ENCODE data around the gene DEDD.

The DEDD gene

GRCh38 chr1:161096530-161096929 is 35.9 kb downstream of the DEDD start:
- Mint-ChIP-seq H3K4me3 (no peak overlapping the region), H3K9me3 (no peaks in the 10 kb centered on the region), H3K36me3 (peaks cover 49% of the 10 kb centered on the region), H3K27ac (peak overlapping the region; percentile 84), H3K4me1 (peaks cover 64% of the 10 kb centered on the region)
- ATAC-seq = no peak
- DNase-seq (ENCODE audit: low spot score in 2 of 2) = no peak

DNA sequence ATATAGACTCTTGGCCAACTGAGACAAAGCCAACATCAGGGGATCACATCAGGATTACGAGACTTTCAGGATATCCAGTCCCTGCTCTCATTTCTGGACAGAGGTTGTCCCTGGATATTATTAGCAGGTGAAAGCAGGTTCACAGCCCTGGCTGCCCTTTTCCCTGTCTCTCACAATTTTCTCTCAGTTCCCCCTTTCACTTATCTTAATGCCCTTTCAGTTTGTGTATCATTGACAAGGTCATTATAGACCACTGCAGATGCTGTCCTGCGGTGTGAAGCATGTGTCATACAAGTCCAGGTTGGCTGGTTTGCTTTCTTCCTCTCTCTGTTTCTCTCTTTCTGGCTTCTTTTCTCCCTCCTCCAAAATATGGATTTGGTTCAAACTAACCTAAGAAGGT is 36.5 kb downstream of the DEDD start:
- no peak for ATAC-seq
- Mint-ChIP-seq H3K36me3 (peaks cover 44% of the 10 kb centered on the region), H3K9me3 (no peaks in the 10 kb centered on the region), H3K27ac (no peak overlapping the region), H3K4me1 (peaks cover 65% of the 10 kb centered on the region), H3K4me3 (no peak overlapping the region)
- DNase-seq (ENCODE audit: low spot score in 2 of 2) = no peak

- H3K4me3 Mint-ChIP-seq = no peak overlapping the region
- peaks cover 36% of the 10 kb centered on the region for H3K36me3 Mint-ChIP-seq
- no peaks in the 10 kb centered on the region for H3K9me3 Mint-ChIP-seq
- no peak overlapping the region for H3K27ac Mint-ChIP-seq
- ATAC-seq (no peak), DNase-seq (ENCODE audit: low spot score in 2 of 2) (no peak)
- H3K4me1 Mint-ChIP-seq = peaks cover 72% of the 10 kb centered on the region
These were observed 37.2 kb downstream of the DEDD start for GRCh38 chr1:161095230-161095629.

- Mint-ChIP-seq H3K27ac (no peak overlapping the region), H3K4me1 (peaks cover 74% of the 10 kb centered on the region), H3K36me3 (peaks cover 29% of the 10 kb centered on the region), H3K4me3 (no peak overlapping the region), H3K9me3 (no peaks in the 10 kb centered on the region)
- DNase-seq (ENCODE audit: low spot score in 2 of 2) (no peak), ATAC-seq (no peak)
These were observed 38.0 kb downstream of the DEDD start for GRCh38 chr1:161094481-161094880.

DNA sequence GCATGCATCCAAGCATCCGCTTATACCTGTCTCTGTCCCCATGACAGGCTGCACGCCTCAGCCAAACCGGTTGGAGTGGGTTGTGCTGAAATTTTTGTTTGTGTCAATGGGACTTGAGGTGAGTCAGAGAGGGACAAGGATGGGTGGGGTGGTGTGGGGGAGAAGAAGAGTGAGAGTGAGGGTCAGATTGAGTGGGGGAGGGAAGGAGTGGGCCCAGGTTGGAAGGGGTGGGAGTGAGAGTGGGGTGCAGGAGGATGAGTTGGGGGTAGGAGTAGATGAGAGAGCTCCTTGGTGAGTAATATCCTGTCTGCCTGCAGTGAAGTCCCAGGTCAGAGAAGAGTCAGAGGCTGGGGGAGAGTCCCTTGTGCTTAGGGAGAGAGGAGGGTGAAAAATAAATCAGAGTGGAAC is 39.8 kb downstream of the DEDD start:
- Mint-ChIP-seq H3K4me3 (peak overlapping the region; percentile 3), H3K9me3 (no peaks in the 10 kb centered on the region), H3K4me1 (peaks cover 58% of the 10 kb centered on the region), H3K27ac (peak overlapping the region; percentile 60), H3K36me3 (peaks cover 14% of the 10 kb centered on the region)
- ATAC-seq = peak; percentile 95
- no peak for DNase-seq (ENCODE audit: low spot score in 2 of 2)

GRCh38 chr1:161091796-161092507 is 40.5 kb downstream of the DEDD start:
- Mint-ChIP-seq H3K9me3 (no peaks in the 10 kb centered on the region), H3K36me3 (peaks cover 7% of the 10 kb centered on the region), H3K4me1 (peaks cover 51% of the 10 kb centered on the region), H3K4me3 (peak overlapping the region; percentile 3), H3K27ac (peak overlapping the region; percentile 60)
- peak; percentile 4 for ATAC-seq
- no peak for DNase-seq (ENCODE audit: low spot score in 2 of 2)

- Mint-ChIP-seq H3K4me1 (peaks cover 43% of the 10 kb centered on the region), H3K27ac (no peak overlapping the region), H3K9me3 (no peaks in the 10 kb centered on the region), H3K4me3 (no peak overlapping the region), H3K36me3 (no peaks in the 10 kb centered on the region)
- DNase-seq (ENCODE audit: low spot score in 2 of 2) (no peak), ATAC-seq (no peak)
These were observed 41.4 kb downstream of the DEDD start for GRCh38 chr1:161091093-161091492.

- H3K4me1 Mint-ChIP-seq = peaks cover 43% of the 10 kb centered on the region
- no peaks in the 10 kb centered on the region for H3K9me3 Mint-ChIP-seq
- DNase-seq (ENCODE audit: low spot score in 2 of 2) (no peak), ATAC-seq (peak; percentile 26)
- H3K27ac Mint-ChIP-seq = no peak overlapping the region
- no peaks in the 10 kb centered on the region for H3K36me3 Mint-ChIP-seq
- no peak overlapping the region for H3K4me3 Mint-ChIP-seq
These were observed 41.9 kb downstream of the DEDD start for GRCh38 chr1:161090617-161091016.

- Mint-ChIP-seq H3K4me1 (peaks cover 37% of the 10 kb centered on the region), H3K36me3 (no peaks in the 10 kb centered on the region), H3K9me3 (no peaks in the 10 kb centered on the region), H3K4me3 (no peak overlapping the region), H3K27ac (no peak overlapping the region)
- DNase-seq (ENCODE audit: low spot score in 2 of 2) (no peak), ATAC-seq (no peak)
These were observed 42.5 kb downstream of the DEDD start for GRCh38 chr1:161089938-161090337.

DNA sequence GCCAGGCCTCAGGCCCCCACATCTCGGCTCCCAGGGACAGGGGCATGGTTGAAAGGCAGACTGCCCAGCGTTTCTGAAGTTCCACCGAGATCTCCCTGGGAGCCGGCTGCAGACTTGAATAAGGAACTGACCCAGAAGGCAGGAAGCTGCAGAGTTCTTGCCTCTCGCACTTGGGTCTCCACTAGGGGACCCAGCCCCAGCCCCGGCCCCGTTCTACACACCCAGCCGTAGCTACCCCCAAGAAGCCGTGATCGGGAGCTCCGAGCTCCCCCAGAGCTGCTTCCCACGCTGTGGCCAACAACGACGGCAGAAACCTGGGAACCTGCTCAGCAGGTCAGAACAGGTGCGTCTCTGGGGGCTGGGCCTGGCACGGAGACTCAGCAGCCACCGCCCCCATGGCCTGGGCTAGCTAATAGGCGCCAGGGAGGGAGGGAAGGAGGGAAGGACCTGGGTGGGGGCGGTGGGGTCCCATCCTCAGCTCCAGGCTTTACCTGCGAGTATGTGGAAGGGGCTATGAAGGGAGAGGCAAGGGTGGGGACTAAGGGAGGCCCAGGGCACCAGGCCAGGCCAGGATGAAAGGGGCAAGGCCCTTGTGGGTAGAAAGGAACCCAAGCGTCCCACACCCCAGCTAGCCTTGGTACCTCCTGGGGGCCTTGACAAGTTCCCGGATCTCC is 43.1 kb downstream of the DEDD start, which contains the start of gene NECTIN4:
TSS of gene NECTIN4 (minus strand) at position 308 of the 674 bp plus-strand sequence. CDS start at position 46, 262 bp downstream.
- H3K27ac Mint-ChIP-seq = no peak within 1 kb of the TSS
- H3K4me3 Mint-ChIP-seq = no peak within 1 kb of the TSS
- H3K4me1 Mint-ChIP-seq = peaks cover 32% of the 10 kb centered on the region
- ATAC-seq (no peak), DNase-seq (ENCODE audit: low spot score in 2 of 2) (no peak)
- H3K36me3 Mint-ChIP-seq = no peaks in the 10 kb centered on the region
- H3K9me3 Mint-ChIP-seq = no peaks in the 10 kb centered on the region

DNA sequence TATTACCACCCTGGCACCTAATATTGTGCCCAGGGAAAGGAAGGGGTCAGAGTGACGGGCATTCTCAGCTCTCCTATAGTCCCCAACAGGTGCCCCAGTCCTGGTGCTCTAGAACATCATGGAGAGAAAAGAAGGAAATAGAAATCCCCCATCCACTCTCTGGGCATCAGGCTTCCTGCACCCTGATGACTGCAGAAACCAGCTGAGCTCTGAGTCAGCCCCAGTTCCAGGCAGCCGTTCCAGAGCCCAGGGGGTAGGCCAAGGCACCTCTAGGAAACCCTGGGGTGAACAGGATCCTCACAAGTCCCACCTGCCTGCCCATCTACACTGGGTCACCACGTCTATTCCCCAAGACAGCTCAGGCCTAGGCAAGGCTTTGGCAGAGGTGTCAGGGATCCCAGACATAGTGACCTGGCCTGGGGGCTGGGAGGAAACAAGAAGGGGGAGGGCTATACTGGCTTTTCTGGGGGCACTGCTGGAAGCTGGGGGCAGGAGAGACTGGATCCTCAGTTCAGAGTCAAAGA is 43.8 kb downstream of the DEDD start:
- no peaks in the 10 kb centered on the region for H3K36me3 Mint-ChIP-seq
- ATAC-seq (no peak), DNase-seq (ENCODE audit: low spot score in 2 of 2) (no peak)
- no peak overlapping the region for H3K4me3 Mint-ChIP-seq
- H3K27ac Mint-ChIP-seq = no peak overlapping the region
- peaks cover 30% of the 10 kb centered on the region for H3K4me1 Mint-ChIP-seq
- no peaks in the 10 kb centered on the region for H3K9me3 Mint-ChIP-seq

DNA sequence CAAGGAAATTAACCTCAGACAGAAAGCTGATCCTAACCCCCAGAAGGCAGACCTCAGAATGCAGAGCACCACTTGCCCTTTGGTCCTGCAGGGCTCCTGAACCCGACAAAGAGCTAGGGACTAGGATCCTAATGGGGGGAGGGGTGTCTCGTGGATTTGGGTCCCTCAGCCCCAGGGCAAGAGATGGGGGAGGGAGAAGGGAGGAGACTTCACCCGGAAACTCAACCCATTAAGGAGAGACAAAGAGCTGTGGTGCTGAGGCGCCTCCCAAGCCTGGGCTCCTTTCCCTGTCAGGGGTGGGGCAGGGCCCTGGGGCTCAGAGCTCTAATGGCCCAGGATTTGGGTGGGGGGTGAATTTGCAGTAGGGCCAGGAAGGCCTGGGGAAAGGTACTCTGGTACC is 46.0 kb downstream of the DEDD start:
- H3K4me3 Mint-ChIP-seq = no peak overlapping the region
- peak overlapping the region; percentile 65 for H3K27ac Mint-ChIP-seq
- ATAC-seq (no peak), DNase-seq (ENCODE audit: low spot score in 2 of 2) (no peak)
- H3K36me3 Mint-ChIP-seq = no peaks in the 10 kb centered on the region
- H3K9me3 Mint-ChIP-seq = no peaks in the 10 kb centered on the region
- peaks cover 9% of the 10 kb centered on the region for H3K4me1 Mint-ChIP-seq

- ATAC-seq (no peak), DNase-seq (ENCODE audit: low spot score in 2 of 2) (no peak)
- Mint-ChIP-seq H3K4me3 (no peak overlapping the region), H3K36me3 (no peaks in the 10 kb centered on the region), H3K9me3 (no peaks in the 10 kb centered on the region), H3K27ac (no peak overlapping the region), H3K4me1 (peaks cover under 1% of the 10 kb centered on the region)
These were observed 47.3 kb downstream of the DEDD start for GRCh38 chr1:161085165-161085564.

DNA sequence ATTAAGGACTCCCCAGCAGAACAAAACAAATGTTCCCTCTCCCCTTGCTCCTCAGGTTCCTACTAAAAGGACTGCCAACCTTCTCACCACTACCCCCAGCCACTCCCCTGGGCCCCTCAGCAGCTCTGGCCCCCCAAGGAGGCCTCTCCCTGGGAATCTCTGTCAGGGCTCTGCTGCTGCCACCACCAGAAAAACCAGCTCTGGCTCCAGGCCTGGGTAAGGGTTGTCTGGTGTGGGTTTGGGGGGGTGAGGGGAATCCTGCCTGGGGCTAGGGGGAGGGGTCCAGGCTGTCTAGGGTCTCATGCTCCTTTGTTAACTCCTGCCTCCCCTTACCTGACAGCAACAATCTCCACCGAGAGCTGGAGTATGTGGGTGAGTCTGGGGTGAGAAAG is 47.9 kb downstream of the DEDD start:
- H3K4me1 Mint-ChIP-seq = no peaks in the 10 kb centered on the region
- H3K36me3 Mint-ChIP-seq = no peaks in the 10 kb centered on the region
- H3K27ac Mint-ChIP-seq = no peak overlapping the region
- DNase-seq (ENCODE audit: low spot score in 2 of 2) (no peak), ATAC-seq (no peak)
- H3K4me3 Mint-ChIP-seq = no peak overlapping the region
- H3K9me3 Mint-ChIP-seq = no peaks in the 10 kb centered on the region

DNA sequence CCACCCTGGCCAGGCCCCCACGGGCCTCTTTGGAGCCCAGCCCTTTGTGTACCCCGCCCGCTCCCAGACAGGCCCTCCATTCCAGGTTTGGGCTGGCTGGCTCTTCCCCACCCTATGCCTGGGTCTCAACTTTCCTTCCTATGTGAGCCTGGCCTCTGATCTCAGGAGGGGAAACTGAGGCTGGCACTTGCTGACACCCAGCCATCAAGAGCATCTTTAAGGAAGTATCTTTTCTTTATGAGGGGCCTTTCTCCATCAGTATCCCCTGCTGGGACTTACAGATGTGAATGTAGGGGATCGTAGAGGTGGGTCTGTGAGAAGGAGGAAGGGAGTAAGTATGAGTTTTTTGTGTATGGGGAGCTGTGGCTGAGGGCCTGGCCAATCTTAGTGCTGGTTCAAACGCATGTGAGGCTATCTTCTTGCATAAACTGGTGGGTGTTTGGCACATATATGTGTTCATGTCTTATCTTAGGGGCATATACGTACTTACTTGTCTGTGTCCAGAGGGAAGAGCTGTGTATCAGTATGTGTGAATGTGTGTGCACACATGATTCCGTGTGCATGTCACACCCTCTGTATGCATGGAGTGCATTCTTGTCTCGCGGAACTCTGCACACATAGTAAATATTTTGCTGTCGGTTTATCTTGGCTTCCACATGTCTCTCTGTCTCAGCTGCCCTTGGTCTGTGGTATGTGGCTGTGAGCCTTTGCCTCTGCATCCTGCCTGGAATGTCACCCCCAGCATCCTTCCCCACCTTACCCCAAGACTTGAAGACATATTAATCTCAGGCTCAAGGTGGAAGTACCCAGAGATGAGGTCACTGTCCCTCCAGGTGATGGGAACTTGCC is 48.5 kb downstream of the DEDD start:
- no peak overlapping the region for H3K27ac Mint-ChIP-seq
- H3K4me3 Mint-ChIP-seq = no peak overlapping the region

More for the DNA sequence above, 48.5 kb downstream of the DEDD start:
- Mint-ChIP-seq H3K9me3 (no peaks in the 10 kb centered on the region), H3K36me3 (no peaks in the 10 kb centered on the region), H3K4me1 (no peaks in the 10 kb centered on the region)
- ATAC-seq (no peak), DNase-seq (ENCODE audit: low spot score in 2 of 2) (no peak)

All from stimulated activated effector memory CD8-positive, alpha-beta T cell treated with anti-CD3 and anti-CD28 coated beads, Interleukin-12 subunit alpha, Interleukin-12 subunit beta, amount 100 ng/mL, for 72 hours (primary cell).